SK-N-SH (cell line): ENCODE data around the gene RAP1B. TPM values are rescaled to one million over a fixed set of nuclear protein-coding genes. Genes with fewer than 3 reads are reported as not detected.
A peak's percentile ranks its signal among the peaks of the same experiment; 100 is the strongest.

Experiments
- CTCF ChIA-PET: fragments of 300-600, 350-600 bp; formaldehyde crosslinking; extraction: SDS; loops from one replicate; lab custom pipeline; 2021; lab: Yijun Ruan, JAX
- POLR2A ChIA-PET: fragments of 350-600 bp; sonication (Branson Sonifier 250); formaldehyde crosslinking; extraction: SDS; loops from one replicate; lab custom pipeline; 2020; ENCODE audit warnings: antibody characterized with exemption, inconsistent platforms; lab: Yijun Ruan, JAX
- DNase-seq: peaks from one replicate; pipeline ENCODE4 v3.0.0; 2012
- H2AFZ ChIP-seq: fragments of 200-600 bp; sonication (generic); 2 replicates; pipeline ENCODE4 v1.8.1; 2016; ENCODE audit warnings: antibody characterized with exemption, mild to moderate bottlenecking, low read depth
- H3F3A ChIP-seq: fragments of 200-600 bp; sonication (generic); replicated peaks from 2 replicates; pipeline ENCODE3; 2016; ENCODE audit warnings: antibody characterized with exemption, mild to moderate bottlenecking; ENCODE audit not compliant: insufficient read depth
- H3K27ac ChIP-seq, 2 experiments: fragments of 200-500 bp in 1 of 2; fragments of 200-600 bp in 1 of 2; sonication (Bioruptor generic) in 1 of 2; sonication (generic), shearing (Covaris generic) in 1 of 2; 2 replicates each; pipeline versions ENCODE4 v1.5.1 to v1.6.1; 2014 to 2016; ENCODE audit warnings: low read depth in 2 of 2, inconsistent platforms in 1 of 2, low read length in 1 of 2, mild to moderate bottlenecking in 1 of 2, mixed read lengths in 1 of 2
- H3K27me3 ChIP-seq: fragments of 200-600 bp; sonication (generic), shearing (Covaris generic); 2 replicates; pipeline ENCODE4 v1.6.1; 2016; ENCODE audit warnings: mixed run types; ENCODE audit not compliant: insufficient read depth
- H3K36me3 ChIP-seq, 2 experiments: fragments of 200-500 bp in 1 of 2; fragments of 200-600 bp in 1 of 2; sonication (Bioruptor generic) in 1 of 2; sonication (generic) in 1 of 2; replicated peaks in 1 of 2; 2 replicates each; pipeline versions ENCODE3 to v1.5.1; 2014 to 2016; ENCODE audit warnings: low read length in 1 of 2, mild to moderate bottlenecking in 1 of 2; ENCODE audit not compliant: insufficient read depth in 2 of 2, control insufficient read depth in 1 of 2
- H3K4me1 ChIP-seq, 2 experiments: fragments of 200-500 bp in 1 of 2; fragments of 200-600 bp in 1 of 2; sonication (Bioruptor generic) in 1 of 2; sonication (generic), shearing (Covaris generic) in 1 of 2; 2 replicates each; pipeline versions ENCODE4 v1.5.1 to v1.6.1; 2014 to 2016; ENCODE audit warnings: low read depth in 1 of 2, low read length in 1 of 2, mixed run types in 1 of 2; ENCODE audit not compliant: insufficient read depth in 2 of 2, control insufficient read depth in 1 of 2
- H3K4me2 ChIP-seq: fragments of 200-600 bp; sonication (generic), shearing (Covaris generic); 2 replicates; pipeline ENCODE4 v1.6.1; 2017; ENCODE audit warnings: mixed run types
- H3K4me3 ChIP-seq, 2 experiments: fragments of 200-500 bp in 1 of 2; fragments of 200-600 bp in 1 of 2; sonication (Bioruptor generic) in 1 of 2; sonication (generic), shearing (Covaris generic) in 1 of 2; 2 replicates each; pipeline versions ENCODE4 v1.5.1 to v1.8.1; 2014 to 2016; ENCODE audit warnings: low read depth in 2 of 2, inconsistent platforms in 1 of 2, low read length in 1 of 2, mild to moderate bottlenecking in 1 of 2, mixed read lengths in 1 of 2, moderate library complexity in 1 of 2
- H3K79me2 ChIP-seq: fragments of 200-600 bp; sonication (generic); 2 replicates; pipeline ENCODE4 v1.8.1; 2017; ENCODE audit warnings: mild to moderate bottlenecking; ENCODE audit not compliant: insufficient read depth
- H3K9ac ChIP-seq: fragments of 200-600 bp; sonication (generic); 2 replicates; pipeline ENCODE4 v1.6.1; 2017; ENCODE audit warnings: mixed run types
- H3K9me2 ChIP-seq: fragments of 200-600 bp; sonication (generic); 2 replicates; pipeline ENCODE4 v1.6.1; 2017; ENCODE audit warnings: mixed run types
- H3K9me3 ChIP-seq: fragments of 200-600 bp; sonication (generic); 2 replicates; pipeline ENCODE4 v1.6.1; 2017; ENCODE audit warnings: mixed run types, mild to moderate bottlenecking, moderate library complexity
- H4K20me1 ChIP-seq: fragments of 200-600 bp; sonication (generic); 2 replicates; pipeline ENCODE4 v1.6.1; 2017; ENCODE audit warnings: mild to moderate bottlenecking, mixed run types; ENCODE audit not compliant: insufficient read depth
- CTCF ChIP-seq: fragments of 200-600 bp; sonication (generic); IDR thresholded peaks from 2 replicates; pipeline ENCODE4 v1.6.1; 2017; ENCODE audit warnings: antibody characterized with exemption, mild to moderate bottlenecking, moderate library complexity
- ELF1 ChIP-seq: IDR thresholded peaks from 2 replicates; pipeline ENCODE4 v1.4.0; 2012
- FOSL2 ChIP-seq: IDR thresholded peaks from 2 replicates; pipeline ENCODE4 v1.4.0; 2012; ENCODE audit warnings: low read depth, mild to moderate bottlenecking, moderate library complexity, borderline replicate concordance
- FOXM1 ChIP-seq: IDR thresholded peaks from 2 replicates; pipeline ENCODE4 v1.4.0; 2012; ENCODE audit warnings: low read depth, mild to moderate bottlenecking
- MAX ChIP-seq: IDR thresholded peaks from 2 replicates; pipeline ENCODE4 v1.4.0; 2012; ENCODE audit warnings: low read depth
- POLR2AphosphoS5 ChIP-seq: IDR thresholded peaks from 2 replicates; pipeline ENCODE4 v1.6.1; 2012; ENCODE audit warnings: low read depth, low read length
- REST ChIP-seq: IDR thresholded peaks from 2 replicates; pipeline ENCODE4 v1.6.1; 2012; ENCODE audit warnings: mild to moderate bottlenecking, low read depth, low read length, moderate library complexity
- SIN3A ChIP-seq: IDR thresholded peaks from 2 replicates; pipeline ENCODE4 v1.6.1; 2012; ENCODE audit warnings: low read depth, mild to moderate bottlenecking, low read length, moderate library complexity, borderline replicate concordance
- TAF1 ChIP-seq: IDR thresholded peaks from 2 replicates; pipeline ENCODE4 v1.6.1; 2012; ENCODE audit warnings: low read depth, mild to moderate bottlenecking, low read length, moderate library complexity, borderline replicate concordance
- TEAD4 ChIP-seq: IDR thresholded peaks from 2 replicates; pipeline ENCODE4 v1.4.0; 2012; ENCODE audit warnings: mild to moderate bottlenecking, borderline replicate concordance; ENCODE audit not compliant: insufficient read depth
- USF2 ChIP-seq: fragments of 150-350 bp; IDR thresholded peaks from 2 replicates; pipeline ENCODE4 v1.6.1; 2017; ENCODE audit warnings: antibody characterized with exemption, low read length, low read depth, borderline replicate concordance
- WGBS: methylation state at CpG from one replicate; pipeline ENCODE4 v1.1.6; 2017; ENCODE audit warnings: low lambda C conversion rate; 5-methylcytosine and 5-hydroxymethylcytosine counted together
- polyA plus RNA-seq, 3 experiments: library from polyadenylated mRNA; depleted of rRNA; stranded (reverse); fragments of >200 nt; gene quantifications; 2 replicates each; pipeline ENCODE4 v1.2.3, GENCODE V29; 2012

RAP1B gene
- polyA plus RNA-seq, 1 of the 3 experiments (the other 2 are of a cell fraction), result 128 TPM

GRCh38 chr12:68611806-68612160 lies 1.1 kb downstream of the RAP1B start:
- Histone ChIP-seq H3K4me2 (peak overlapping the region; percentile 74), H2AFZ (no peak overlapping the region), H3K4me3 (peak overlapping the region; percentile 77 to 87), H3K9me2 (no peaks in the 10 kb centered on the region), H3K27ac (peak overlapping the region; percentile 82 to 94), H3K79me2 (peaks cover 56% of the 10 kb centered on the region), H3K9me3 (no peaks in the 10 kb centered on the region), H3K36me3 (peaks cover 3 to 5% of the 10 kb centered on the region in 2 experiments), H3K27me3 (no peaks in the 10 kb centered on the region), H4K20me1 (peaks cover 51% of the 10 kb centered on the region), H3F3A (peaks cover 19% of the 10 kb centered on the region), H3K9ac (peak overlapping the region; percentile 96), H3K4me1 (peaks cover 3 to 8% of the 10 kb centered on the region in 2 experiments; a peak in 2 of 4 replicates)
- 4% methylated on average over 8 of the region's 8 CpGs for WGBS
- DNase-seq, result no peak
- ChIA-PET CTCF (interaction anchor here (1.7 kb wide), 1 partner anchor 72 kb away, joined by 4 read pairs; no protein-coding TSS in a partner anchor), POLR2A (no interaction called here)
- TF ChIP-seq FOXM1 (no peak), SIN3A (no peak), ELF1 (no peak), FOSL2 (no peak), TEAD4 (no peak), MAX (no peak), TAF1 (no peak), REST (no peak), POLR2AphosphoS5 (no peak), CTCF (no peak), USF2 (no peak)
